HepG2 (cell line): ENCODE data around the gene ZNF222. TPM values are rescaled to one million over a fixed set of nuclear protein-coding genes. Genes with fewer than 3 reads are reported as not detected.

ENCODE experiments used
- ATAC-seq: fragments of 200-7000 bp; cut with Tn5 transposase; 3 replicates; pipeline ENCODE4 v1.9.1; 2020; ENCODE audit warnings: mild to moderate bottlenecking, moderate library complexity
- BruUV-seq: library from RNA; stranded (reverse); fragments of 400-500 nt; replicated peaks from 2 replicates; lab custom pipeline; 2021; lab: Mats Ljungman, UMichigan
- CTCF ChIA-PET: fragments of 300-600 bp; formaldehyde crosslinking; extraction: SDS; loops from one replicate; lab custom pipeline; 2021; ENCODE audit warnings: low total read pairs, inconsistent platforms, low intra/inter-chr PET ratio; lab: Yijun Ruan, JAX
- POLR2A ChIA-PET: fragments of 350-600 bp; sonication (Branson Sonifier 250); formaldehyde crosslinking; loops from one replicate; lab custom pipeline; 2020; ENCODE audit warnings: antibody characterized with exemption, inconsistent platforms; lab: Yijun Ruan, JAX
- DNase-seq: peaks from one replicate; pipeline ENCODE4 v3.0.0-alpha.2; 2015; ENCODE audit warnings: low spot score
- FAIRE-seq: peaks from 3 replicates; lab custom pipeline; 2011; peaks lifted over from hg19 to GRCh38; lab: Jason Lieb, UNC
- H2AFZ ChIP-seq: one replicate; pipeline ENCODE4 v1.6.1; 2011; ENCODE audit warnings: low read length, inconsistent platforms
- H3K27ac ChIP-seq: fragments of 300-600 bp; 3 replicates; pipeline ENCODE4 v1.8.0; 2011; ENCODE audit warnings: mixed run types, mild to moderate bottlenecking, mixed read lengths, low read length, inconsistent platforms; ENCODE audit not compliant: insufficient read depth; ENCODE audit errors: extremely low read length
- H3K27me3 ChIP-seq, 2 experiments: fragments of 200-600 bp in 1 of 2; 2 replicates in 1 of 2; 3 replicates in 1 of 2; pipeline versions ENCODE4 v1.6.0 to v1.8.0; 2011; ENCODE audit warnings: low read length in 2 of 2, mild to moderate bottlenecking in 2 of 2, moderate library complexity in 2 of 2, inconsistent platforms in 1 of 2; ENCODE audit not compliant: insufficient read depth in 2 of 2, control insufficient read depth in 1 of 2
- H3K36me3 ChIP-seq, 2 experiments: fragments of 200-600 bp in 1 of 2; replicated peaks in 1 of 2; 2 replicates in 1 of 2; 3 replicates in 1 of 2; pipeline versions ENCODE4 v1.5.1 to v1.8.0; 2011; ENCODE audit warnings: low read length in 2 of 2, inconsistent platforms in 1 of 2; ENCODE audit not compliant: insufficient read depth in 2 of 2, control insufficient read depth in 1 of 2
- H3K4me1 ChIP-seq: 2 replicates; pipeline ENCODE4 v1.5.1; 2012; ENCODE audit warnings: low read length, inconsistent platforms; ENCODE audit not compliant: insufficient read depth
- H3K4me2 ChIP-seq: 2 replicates; pipeline ENCODE4 v1.6.0; 2011; ENCODE audit warnings: low read depth, low read length, inconsistent platforms
- H3K4me3 ChIP-seq, 3 experiments: fragments of 200-600 bp in 1 of 3; sonication (generic), shearing (Covaris generic) in 1 of 3; replicated peaks in 1 of 3; 2 replicates each; pipeline ENCODE4 v1.5.1; 2011 to 2016; ENCODE audit warnings: low read length in 3 of 3, inconsistent platforms in 2 of 3, low read depth in 2 of 3, mild to moderate bottlenecking in 2 of 3, control low read depth in 1 of 3, mixed read lengths in 1 of 3; ENCODE audit not compliant: insufficient read depth in 1 of 3
- H3K79me2 ChIP-seq: one replicate; pipeline ENCODE4 v1.6.1; 2011; ENCODE audit warnings: low read length, inconsistent platforms; ENCODE audit not compliant: insufficient read depth
- H3K9ac ChIP-seq: 2 replicates; pipeline ENCODE4 v1.6.0; 2011; ENCODE audit warnings: mild to moderate bottlenecking, low read depth, low read length, inconsistent platforms; ENCODE audit not compliant: insufficient read depth
- H3K9me3 ChIP-seq: 2 replicates; pipeline ENCODE4 v1.5.1; 2012; ENCODE audit warnings: mild to moderate bottlenecking, low read length
- H4K20me1 ChIP-seq: 2 replicates; pipeline ENCODE4 v1.6.0; 2011; ENCODE audit warnings: inconsistent platforms, mild to moderate bottlenecking, low read length, moderate library complexity; ENCODE audit not compliant: insufficient read depth
- CBX2 ChIP-seq, 2 experiments: fragments of 200-600 bp in 1 of 2; sonication (generic); formaldehyde crosslinking in 1 of 2; IDR thresholded peaks; 2 replicates each; pipeline versions ENCODE4 v1.7.0 to v1.8.1; 2018 to 2022; ENCODE audit warnings: low read depth in 2 of 2, low read length in 1 of 2, mild to moderate bottlenecking in 1 of 2, missing genetic modification reagents in 1 of 2
- IRF9 ChIP-seq: sonication (generic); formaldehyde crosslinking; IDR thresholded peaks from 2 replicates; pipeline ENCODE4 v1.8.0; 2022; ENCODE audit warnings: missing genetic modification reagents, mild to moderate bottlenecking, borderline replicate concordance
- SNAPC2 ChIP-seq: sonication (generic); formaldehyde crosslinking; IDR thresholded peaks from 2 replicates; pipeline ENCODE4 v1.8.1; 2022; ENCODE audit warnings: mild to moderate bottlenecking, missing genetic modification reagents
- ZNF564 ChIP-seq: sonication (generic); formaldehyde crosslinking; IDR thresholded peaks from 2 replicates; pipeline ENCODE4 v1.8.1; 2023; ENCODE audit warnings: mild to moderate bottlenecking, missing genetic modification reagents
- WGBS: methylation state at CpG from one replicate; pipeline ENCODE4 v1.1.6; 2017; ENCODE audit warnings: low lambda C conversion rate; 5-methylcytosine and 5-hydroxymethylcytosine counted together
- in situ Hi-C: cut with HindIII; loops from 2 replicates; pipeline ENCODE4 v1.10.0; 2017; ENCODE audit warnings: low pct_unique_long_range_greater_than_20kb; ENCODE audit not compliant: extremely low pct_ligation_motif_present
- intact Hi-C: fragments of 100-400 bp; cut with micrococcal nuclease; formaldehyde crosslinking; loops from one replicate; pipeline ENCODE4 v1.10.0; 2022; ENCODE audit not compliant: unreplicated experiment
- polyA plus RNA-seq, 8 experiments: library from polyadenylated mRNA; depleted of rRNA in 3 of 8; stranded (reverse) in 7 of 8; unstranded in 1 of 8; fragments of >200 nt; fragmentation: Illumina TruSeq in 4 of 8; extraction: Trizol in 4 of 8; gene quantifications; 2 replicates each; pipeline versions ENCODE4 v1.2.1 to v1.2.3, GENCODE V29; 2011 to 2016; ENCODE audit warnings: low read depth in 4 of 8, missing spikeins in 1 of 8, mixed read lengths in 1 of 8; ENCODE audit not compliant: insufficient read depth in 1 of 8
- small RNA-seq, 3 experiments: library from RNA; depleted of rRNA; stranded (forward); fragments of <200 nt; gene quantifications; one replicate each; pipeline ENCODE3, GENCODE V24; 2012; ENCODE audit warnings: low read depth in 2 of 3, low replicate concordance in 1 of 3; ENCODE audit not compliant: insufficient read length in 3 of 3, insufficient read depth in 2 of 3
- total RNA-seq, 5 experiments: library from RNA; depleted of rRNA; stranded (reverse); fragments of >200 nt; fragmentation: Illumina TruSeq; extraction: Trizol; gene quantifications; 2 replicates each; pipeline ENCODE4 v1.2.3, GENCODE V29; 2016; ENCODE audit warnings: low read depth in 1 of 5

The ZNF222 gene
- total and polyA plus RNA-seq, 2 of the 13 experiments (the other 11 are each of a cell fraction or from before 2014, with no cell fraction given): 2.2 to 6.2 TPM

DNA sequence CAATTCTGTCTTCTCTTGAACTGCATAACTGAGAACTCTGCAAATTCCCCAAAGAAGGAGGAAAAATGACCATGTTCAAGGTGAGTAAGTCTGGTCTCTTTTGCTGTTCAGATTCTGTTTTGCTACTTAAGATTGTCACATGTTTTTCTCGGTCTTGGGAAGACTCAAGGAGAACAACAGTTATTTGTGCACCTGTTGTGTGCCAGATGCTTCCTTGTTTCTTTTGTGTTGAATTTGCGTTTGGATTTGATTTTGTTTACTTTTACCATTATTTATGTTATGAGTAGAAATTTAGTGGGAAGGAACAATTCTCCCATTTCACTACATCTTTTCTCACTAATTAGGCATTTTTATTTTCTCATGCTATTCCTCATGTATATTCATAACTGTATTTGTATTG, 51.1 kb downstream of the ZNF222 start:
- TF ChIP-seq IRF9 (CRISPR knock-in tag): no peak
- TF ChIP-seq SNAPC2 (CRISPR knock-in tag): no peak
- no peak for TF ChIP-seq ZNF564
- no peak for TF ChIP-seq CBX2 (IDR thresholded peaks at IDR 0.05; ENCODE audit: low read depth, low read length)
- TF ChIP-seq CBX2 (CRISPR knock-in tag; IDR thresholded peaks at IDR 0.05; ENCODE audit: low read depth): no peak
- in situ Hi-C loops: no loop called here
- H3K4me2 ChIP-seq: no peak overlapping the region
- FAIRE-seq: no peak
- no peak overlapping the region for H3K4me3 ChIP-seq
- ChIA-PET POLR2A (no interaction called here), CTCF (no interaction called here)
- peaks cover 13% of the 10 kb centered on the region for H3K4me1 ChIP-seq
- H3K79me2 ChIP-seq: no peaks in the 10 kb centered on the region
- intact Hi-C loops: loop anchor here (10.0 kb wide), 2 partner anchors 72 to 122 kb away; partner anchors contain the start of genes ZNF221 and ZNF230
- no peak for DNase-seq
- H3K9me3 ChIP-seq: no peaks in the 10 kb centered on the region
- peaks cover 3 to 11% of the 10 kb centered on the region in 2 experiments; a peak in 3 of 5 replicates for H3K36me3 ChIP-seq
- ATAC-seq: no peak
- no peak overlapping the region for H3K27ac ChIP-seq
- H4K20me1 ChIP-seq: no peaks in the 10 kb centered on the region
- no peak overlapping the region for H3K9ac ChIP-seq
- BruUV-seq: no TSS peak
- no peaks in the 10 kb centered on the region; a peak in 1 of 5 replicates for H3K27me3 ChIP-seq
- H2AFZ ChIP-seq: no peak overlapping the region
- WGBS: 98% methylated on average over 2 of the region's 2 CpGs

Small RNA genes within 50 kb of the gene (small RNA-seq; reads per million reads assigned to genes)
- 0 reads per million in 3 experiments for gene AC006213.5

Other genes starting within 250 kb of the ZNF222 start
- 0.13 TPM in 1 of 2 replicates, not detected in the other for gene KCNN4, start 244.4 kb upstream of the ZNF222 start, total RNA-seq (2016; rRNA removed; fragmentation: Illumina TruSeq; extraction: Trizol)
- gene KCNN4, start 244.4 kb upstream of the ZNF222 start, polyA plus RNA-seq (2011; rRNA removed): 0.25 and 0.60 TPM in 2 replicates
- not detected in 2 replicates for gene LYPD5, start 222.9 kb upstream of the ZNF222 start, total RNA-seq (2016; rRNA removed; fragmentation: Illumina TruSeq; extraction: Trizol)
- not detected in 2 replicates for gene LYPD5, start 222.9 kb upstream of the ZNF222 start, polyA plus RNA-seq (2011; rRNA removed)
- 11.1 and 13.2 TPM in 2 replicates for gene ZNF283, start 198.1 kb upstream of the ZNF222 start, total RNA-seq (2016; rRNA removed; fragmentation: Illumina TruSeq; extraction: Trizol)
- gene ZNF283, start 198.1 kb upstream of the ZNF222 start, polyA plus RNA-seq (2011; rRNA removed): 1.7 and 2.0 TPM in 2 replicates
- 1.2 and 2.6 TPM in 2 replicates for gene ZNF404, start 141.4 kb upstream of the ZNF222 start, total RNA-seq (2016; rRNA removed; fragmentation: Illumina TruSeq; extraction: Trizol)
- 0.61 and 1.0 TPM in 2 replicates for gene ZNF404, start 141.4 kb upstream of the ZNF222 start, polyA plus RNA-seq (2011; rRNA removed)
- gene ZNF45, start 90.1 kb upstream of the ZNF222 start, total RNA-seq (2016; rRNA removed; fragmentation: Illumina TruSeq; extraction: Trizol): 11.3 and 13.0 TPM in 2 replicates
- gene ZNF45, start 90.1 kb upstream of the ZNF222 start, polyA plus RNA-seq (2011; rRNA removed): 2.4 and 2.8 TPM in 2 replicates
- gene ZNF221, start 74.2 kb upstream of the ZNF222 start, total RNA-seq (2016; rRNA removed; fragmentation: Illumina TruSeq; extraction: Trizol): 3.4 and 4.5 TPM in 2 replicates
- 0.40 and 0.48 TPM in 2 replicates for gene ZNF221, start 74.2 kb upstream of the ZNF222 start, polyA plus RNA-seq (2011; rRNA removed)
- gene ZNF155, start 41.2 kb upstream of the ZNF222 start, total RNA-seq (2016; rRNA removed; fragmentation: Illumina TruSeq; extraction: Trizol): 2.8 and 3.6 TPM in 2 replicates
- 2.3 and 2.5 TPM in 2 replicates for gene ZNF155, start 41.2 kb upstream of the ZNF222 start, polyA plus RNA-seq (2011; rRNA removed)
- 5.5 and 6.0 TPM in 2 replicates for gene ZNF230, start 22.4 kb upstream of the ZNF222 start, total RNA-seq (2016; rRNA removed; fragmentation: Illumina TruSeq; extraction: Trizol)
- 2.4 TPM in 2 replicates for gene ZNF230, start 22.4 kb upstream of the ZNF222 start, polyA plus RNA-seq (2011; rRNA removed)
- gene ZNF223, start 26.7 kb downstream of the ZNF222 start, total RNA-seq (2016; rRNA removed; fragmentation: Illumina TruSeq; extraction: Trizol): 4.8 and 5.6 TPM in 2 replicates
- gene ZNF223, start 26.7 kb downstream of the ZNF222 start, polyA plus RNA-seq (2011; rRNA removed): 2.0 and 2.2 TPM in 2 replicates
- 2.3 and 3.2 TPM in 2 replicates for gene ZNF284, start 46.8 kb downstream of the ZNF222 start, total RNA-seq (2016; rRNA removed; fragmentation: Illumina TruSeq; extraction: Trizol)
- 1.2 and 1.7 TPM in 2 replicates for gene ZNF284, start 46.8 kb downstream of the ZNF222 start, polyA plus RNA-seq (2011; rRNA removed)
- gene ZNF224, start 69.0 kb downstream of the ZNF222 start, total RNA-seq (2016; rRNA removed; fragmentation: Illumina TruSeq; extraction: Trizol): 14.0 and 16.1 TPM in 2 replicates
- 13.0 TPM in 2 replicates for gene ZNF224, start 69.0 kb downstream of the ZNF222 start, polyA plus RNA-seq (2011; rRNA removed)
- gene ZNF225, start 88.0 kb downstream of the ZNF222 start, total RNA-seq (2016; rRNA removed; fragmentation: Illumina TruSeq; extraction: Trizol): 3.3 and 4.6 TPM in 2 replicates
- 0.87 and 1.1 TPM in 2 replicates for gene ZNF225, start 88.0 kb downstream of the ZNF222 start, polyA plus RNA-seq (2011; rRNA removed)
- gene ZNF234, start 116.2 kb downstream of the ZNF222 start, total RNA-seq (2016; rRNA removed; fragmentation: Illumina TruSeq; extraction: Trizol): 11.2 and 11.7 TPM in 2 replicates
- 3.5 and 4.2 TPM in 2 replicates for gene ZNF234, start 116.2 kb downstream of the ZNF222 start, polyA plus RNA-seq (2011; rRNA removed)
- gene ZNF226, start 139.7 kb downstream of the ZNF222 start, total RNA-seq (2016; rRNA removed; fragmentation: Illumina TruSeq; extraction: Trizol): 16.0 and 19.2 TPM in 2 replicates
- 8.3 and 12.1 TPM in 2 replicates for gene ZNF226, start 139.7 kb downstream of the ZNF222 start, polyA plus RNA-seq (2011; rRNA removed)
- 16.8 and 23.2 TPM in 2 replicates for gene ZNF227, start 187.2 kb downstream of the ZNF222 start, total RNA-seq (2016; rRNA removed; fragmentation: Illumina TruSeq; extraction: Trizol)
- gene ZNF227, start 187.2 kb downstream of the ZNF222 start, polyA plus RNA-seq (2011; rRNA removed): 3.1 and 4.7 TPM in 2 replicates
- 2.0 and 2.1 TPM in 2 replicates for gene ZNF233, start 234.5 kb downstream of the ZNF222 start, total RNA-seq (2016; rRNA removed; fragmentation: Illumina TruSeq; extraction: Trizol)
- gene ZNF233, start 234.5 kb downstream of the ZNF222 start, polyA plus RNA-seq (2011; rRNA removed): 0.49 and 0.93 TPM in 2 replicates